Hematopoietic multipotent progenitor cell treated with erythropoietin and hydrocortisone succinate and interleukin-3 and kit ligand, for 4 days (in vitro differentiated cells): ENCODE results near the gene ORAI3.
"Not testable (repeated sequence)": the region's sequence is repeated elsewhere in the genome, so short reads cannot be mapped to it uniquely, and the experiment has no call there.

ENCODE experiments used
- DNase-seq: peaks from one replicate; pipeline ENCODE4 v3.0.0-alpha.2; 2015

The ORAI3 gene

GRCh38 chr16:30924076-30924912 is 24.6 kb upstream of the ORAI3 start:
- DNase-seq, result peak; percentile 41

GRCh38 chr16:30924913-30925631 is 23.8 kb upstream of the ORAI3 start:
- no peak for DNase-seq

- DNase-seq, result no peak
Observed at GRCh38 chr16:30925632-30925987, 23.3 kb upstream of the ORAI3 start.

GRCh38 chr16:30925995-30926811 is 22.7 kb upstream of the ORAI3 start:
- DNase-seq, result no peak

GRCh38 chr16:30926937-30927788 is 21.7 kb upstream of the ORAI3 start:
- no peak for DNase-seq

- DNase-seq, result peak; percentile 78
Observed at GRCh38 chr16:30927789-30928378, 21.0 kb upstream of the ORAI3 start.

- no peak for DNase-seq
Observed at GRCh38 chr16:30928390-30928789, 20.5 kb upstream of the ORAI3 start.

- DNase-seq, result no peak
Observed at GRCh38 chr16:30929167-30929566, 19.7 kb upstream of the ORAI3 start.

GRCh38 chr16:30930160-30930571 is 18.7 kb upstream of the ORAI3 start:
- DNase-seq, result no peak

- no peak for DNase-seq
Observed at GRCh38 chr16:30931068-30931650, 17.7 kb upstream of the ORAI3 start.

GRCh38 chr16:30934827-30935557 is 13.9 kb upstream of the ORAI3 start:
- peak; percentile 81 for DNase-seq

- peak; percentile 33 for DNase-seq
Observed at GRCh38 chr16:30937692-30938091, 11.2 kb upstream of the ORAI3 start.

GRCh38 chr16:30939571-30939970 is 9.3 kb upstream of the ORAI3 start:
- DNase-seq, result not testable (repeated sequence)

- peak; percentile 91 for DNase-seq
Observed at GRCh38 chr16:30941600-30942425, 7.1 kb upstream of the ORAI3 start.

GRCh38 chr16:30942426-30942806 is 6.5 kb upstream of the ORAI3 start:
- no peak for DNase-seq

GRCh38 chr16:30944352-30944751 is 4.5 kb upstream of the ORAI3 start:
- DNase-seq, result no peak

- no peak for DNase-seq
Observed at GRCh38 chr16:30946671-30947540, 2.0 kb upstream of the ORAI3 start.

GRCh38 chr16:30947541-30947858 is 1.4 kb upstream of the ORAI3 start:
- no peak for DNase-seq
